Lower leg skin (tissue), 4 donors: ENCODE results near the gene MINDY4. TPM values are rescaled to one million over a fixed set of nuclear protein-coding genes. Genes with fewer than 3 reads are reported as not detected.

Experiments used
- DNase-seq, 2 donors: peaks; one replicate each; pipeline ENCODE4 v3.0.0-alpha.2; 2019; ENCODE audit warnings: low spot score in 2 of 2
- H3K4me3 ChIP-seq: fragments of 200-600 bp; sonication (generic); 2 replicates; pipeline ENCODE4 v1.5.1; 2017; ENCODE audit warnings: mild to moderate bottlenecking, low read depth; ENCODE audit not compliant: poor library complexity, severe bottlenecking
- POLR2A ChIP-seq, 2 donors: fragments of 450-650 bp; IDR thresholded peaks; one replicate each; pipeline ENCODE4 v1.6.1; 2016 to 2017; ENCODE audit warnings: antibody characterized with exemption in 2 of 2, mild to moderate bottlenecking in 1 of 2, moderate library complexity in 1 of 2
- WGBS, 2 donors: methylation state at CpG; one replicate each; pipeline ENCODE4 v1.1.5; 2018; 5-methylcytosine and 5-hydroxymethylcytosine counted together
- intact Hi-C: fragments of 100-400 bp; cut with DNase I; formaldehyde crosslinking; loops from one replicate; pipeline ENCODE4 v1.15.0; 2023; ENCODE audit warnings: low total_unique reads
- total RNA-seq, 4 donors: library from RNA; depleted of rRNA; stranded (reverse); fragments of >200 nt; gene quantifications; one replicate each; pipeline ENCODE4 v1.1.0, GENCODE V29; 2016
- TF ChIP-seq, protein P1 (sequence below), 3 donors: fragments of 450-650 bp; IDR thresholded peaks; one replicate each; pipeline ENCODE4 v1.5.1; 2016; ENCODE audit warnings: antibody characterized with exemption in 3 of 3, mild to moderate bottlenecking in 3 of 3, moderate library complexity in 2 of 3

Gene MINDY4
- total RNA-seq, 4 donors from 2014 or later, result 4.0 to 4.7 (median 4.4) TPM

DNA sequence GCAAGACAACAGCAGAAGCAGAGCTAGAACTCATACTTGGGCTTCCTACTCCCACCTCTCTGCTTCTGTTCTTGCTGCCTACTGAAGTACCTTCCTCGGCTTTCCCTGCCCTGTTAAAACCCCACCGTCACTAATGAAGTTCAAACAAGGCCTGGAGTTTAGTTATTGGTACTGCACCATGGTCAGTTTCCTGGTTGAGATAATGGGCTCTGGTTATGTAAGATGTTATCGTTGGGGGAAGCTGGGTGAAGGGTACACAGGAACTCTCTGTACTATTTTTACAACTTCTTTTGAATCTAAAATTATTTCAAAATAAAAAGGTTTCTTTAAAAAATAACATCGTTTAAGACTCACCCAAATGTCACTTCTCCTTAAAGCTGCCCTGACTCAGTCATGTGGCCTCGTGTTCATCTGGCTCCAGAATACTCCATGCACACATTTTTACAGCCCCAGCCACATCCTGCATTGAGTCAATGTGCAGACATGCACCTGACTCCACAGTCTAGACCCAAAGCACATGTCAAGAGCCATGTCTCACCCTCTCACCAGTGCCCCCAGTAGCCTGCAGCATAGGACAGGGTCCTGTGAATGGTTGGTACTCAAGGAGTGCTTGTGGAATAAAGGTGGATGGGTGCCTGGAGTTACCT lies 103.6 kb downstream of the MINDY4 start:
- intact Hi-C loops, result no loop called here
- WGBS, 2 donors, result 88 to 95% methylated on average over 5 of the region's 5 CpGs

DNA sequence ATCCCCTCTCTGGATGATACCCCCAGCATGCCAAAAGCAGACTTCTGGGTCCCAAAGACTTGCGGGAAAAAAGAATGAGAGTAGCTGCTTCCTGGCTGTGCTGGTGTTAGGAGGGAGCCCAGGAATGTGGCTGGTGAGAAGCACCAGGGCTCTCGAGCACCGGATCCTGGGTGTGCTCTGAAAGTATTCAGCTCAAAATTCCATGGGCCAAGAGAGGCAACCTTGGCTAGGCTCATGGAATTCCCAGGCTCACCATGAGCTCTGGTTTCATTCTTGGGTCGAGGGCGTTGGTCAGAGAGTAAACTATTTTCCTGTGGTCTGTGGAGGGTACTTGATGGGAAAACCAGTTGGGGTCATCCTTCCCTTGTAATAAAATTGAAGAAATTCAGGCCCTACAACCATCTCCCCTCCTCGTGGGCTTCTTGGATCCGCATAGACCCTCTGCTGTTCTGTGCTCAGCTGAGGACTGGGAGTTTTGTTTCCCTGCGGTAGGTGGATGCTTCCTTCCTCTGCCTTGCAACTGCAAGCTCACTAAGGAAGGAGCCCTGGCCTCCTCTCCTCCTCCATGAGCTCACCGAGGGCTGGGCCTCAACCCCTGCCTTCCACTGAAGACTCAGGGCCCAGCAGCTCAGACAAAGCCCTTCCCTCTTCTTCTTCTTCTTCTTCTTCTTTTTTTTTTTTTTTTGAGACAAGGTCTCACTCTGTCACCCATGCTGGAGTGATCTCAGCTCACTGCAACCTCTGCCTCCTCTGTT lies 106.0 kb downstream of the MINDY4 start:
- H3K4me3 ChIP-seq, result no peak overlapping the region
- intact Hi-C loops, result no loop called here
- WGBS, 2 donors, result 75 to 84% methylated on average over 9 of the region's 9 CpGs
- no peak for TF ChIP-seq POLR2A (IDR thresholded peaks at IDR 0.05)
- TF ChIP-seq, protein P1, sequence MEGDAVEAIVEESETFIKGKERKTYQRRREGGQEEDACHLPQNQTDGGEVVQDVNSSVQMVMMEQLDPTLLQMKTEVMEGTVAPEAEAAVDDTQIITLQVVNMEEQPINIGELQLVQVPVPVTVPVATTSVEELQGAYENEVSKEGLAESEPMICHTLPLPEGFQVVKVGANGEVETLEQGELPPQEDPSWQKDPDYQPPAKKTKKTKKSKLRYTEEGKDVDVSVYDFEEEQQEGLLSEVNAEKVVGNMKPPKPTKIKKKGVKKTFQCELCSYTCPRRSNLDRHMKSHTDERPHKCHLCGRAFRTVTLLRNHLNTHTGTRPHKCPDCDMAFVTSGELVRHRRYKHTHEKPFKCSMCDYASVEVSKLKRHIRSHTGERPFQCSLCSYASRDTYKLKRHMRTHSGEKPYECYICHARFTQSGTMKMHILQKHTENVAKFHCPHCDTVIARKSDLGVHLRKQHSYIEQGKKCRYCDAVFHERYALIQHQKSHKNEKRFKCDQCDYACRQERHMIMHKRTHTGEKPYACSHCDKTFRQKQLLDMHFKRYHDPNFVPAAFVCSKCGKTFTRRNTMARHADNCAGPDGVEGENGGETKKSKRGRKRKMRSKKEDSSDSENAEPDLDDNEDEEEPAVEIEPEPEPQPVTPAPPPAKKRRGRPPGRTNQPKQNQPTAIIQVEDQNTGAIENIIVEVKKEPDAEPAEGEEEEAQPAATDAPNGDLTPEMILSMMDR (IDR thresholded peaks at IDR 0.05), result no peak
- no peak for DNase-seq

More for the DNA sequence above, 103.6 kb downstream of the MINDY4 start:
- no peak for TF ChIP-seq POLR2A (IDR thresholded peaks at IDR 0.05)
- TF ChIP-seq, protein P1 (IDR thresholded peaks at IDR 0.05), result no peak
- no peak overlapping the region for H3K4me3 ChIP-seq
- no peak for DNase-seq

DNA sequence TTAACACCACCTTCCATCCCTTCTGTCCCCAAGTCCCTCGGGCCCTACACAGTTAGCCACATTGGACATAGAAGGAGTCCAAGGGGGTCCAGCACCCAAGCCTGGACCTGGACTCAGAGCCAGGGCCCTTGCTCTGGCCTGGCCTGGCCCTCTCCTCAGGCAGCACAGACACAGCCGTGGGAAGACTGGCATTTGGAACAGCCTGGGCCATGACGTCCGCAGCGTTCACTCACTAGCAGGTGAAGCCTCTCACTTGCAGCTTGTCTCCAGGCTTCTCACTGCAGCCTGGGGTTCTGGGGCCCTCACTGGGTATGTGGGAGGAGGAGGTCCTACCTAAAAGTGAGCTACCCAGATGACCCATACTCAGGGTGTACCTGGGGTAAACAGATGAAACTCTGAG lies 106.8 kb downstream of the MINDY4 start:
- intact Hi-C loops, result no loop called here
- WGBS, 2 donors, result 73 to 100% methylated on average over 4 to 5 of the region's 5 CpGs
- DNase-seq, result no peak
- TF ChIP-seq, protein P1 (IDR thresholded peaks at IDR 0.05), result no peak
- no peak for TF ChIP-seq POLR2A (IDR thresholded peaks at IDR 0.05)
- no peak overlapping the region for H3K4me3 ChIP-seq

DNA sequence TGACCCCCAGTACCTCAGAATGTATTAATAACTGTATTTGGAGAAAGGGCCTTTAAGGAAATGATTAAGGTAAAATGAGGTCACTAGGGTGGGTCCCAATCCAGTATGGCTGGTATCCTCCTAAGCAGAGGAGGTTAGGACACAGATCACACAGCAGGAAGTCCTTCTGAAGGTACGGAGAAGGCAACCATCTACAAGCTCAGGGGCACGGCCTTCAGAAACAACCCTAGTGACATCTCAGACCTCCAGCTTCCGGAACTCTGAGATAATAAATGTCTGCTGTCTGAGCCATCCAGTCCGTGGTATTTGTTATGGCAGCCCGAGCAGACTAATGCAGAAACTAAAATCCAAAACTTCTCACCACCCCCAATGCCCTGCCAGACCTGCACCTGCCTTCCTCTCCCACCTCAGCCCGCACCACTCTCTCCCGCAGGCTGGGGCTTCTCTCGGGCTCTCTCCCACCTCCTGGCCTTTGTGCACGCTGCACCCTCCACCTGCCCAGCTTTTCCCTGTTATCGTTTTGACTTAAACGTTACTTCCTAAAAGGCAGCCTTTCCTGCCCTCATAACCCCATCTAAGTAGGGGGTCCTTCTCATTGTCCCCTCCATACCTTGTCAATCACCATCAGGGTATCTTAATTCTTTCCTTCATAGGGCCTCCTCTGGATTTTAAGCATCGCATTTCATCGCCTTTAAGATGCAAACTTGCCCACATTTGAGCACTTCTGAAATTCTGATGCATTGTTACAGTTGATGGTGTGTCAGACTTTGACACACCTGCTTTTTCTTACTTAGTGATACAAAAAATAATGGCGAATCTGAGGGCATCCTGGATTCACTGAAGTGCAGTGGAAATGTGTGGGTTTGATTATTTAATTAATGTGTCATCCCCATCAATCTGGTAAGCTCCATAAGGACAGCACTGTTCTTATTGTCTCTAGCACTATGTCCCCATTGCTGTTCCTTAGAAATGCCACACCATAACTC lies 108.2 kb downstream of the MINDY4 start:
- TF ChIP-seq POLR2A (IDR thresholded peaks at IDR 0.05), result no peak
- TF ChIP-seq, protein P1 (IDR thresholded peaks at IDR 0.05), result no peak
- no peak overlapping the region for H3K4me3 ChIP-seq
- intact Hi-C loops, result no loop called here
- DNase-seq, result no peak
- WGBS, 2 donors, result 84 to 87% methylated on average over 14 of the region's 14 CpGs

DNA sequence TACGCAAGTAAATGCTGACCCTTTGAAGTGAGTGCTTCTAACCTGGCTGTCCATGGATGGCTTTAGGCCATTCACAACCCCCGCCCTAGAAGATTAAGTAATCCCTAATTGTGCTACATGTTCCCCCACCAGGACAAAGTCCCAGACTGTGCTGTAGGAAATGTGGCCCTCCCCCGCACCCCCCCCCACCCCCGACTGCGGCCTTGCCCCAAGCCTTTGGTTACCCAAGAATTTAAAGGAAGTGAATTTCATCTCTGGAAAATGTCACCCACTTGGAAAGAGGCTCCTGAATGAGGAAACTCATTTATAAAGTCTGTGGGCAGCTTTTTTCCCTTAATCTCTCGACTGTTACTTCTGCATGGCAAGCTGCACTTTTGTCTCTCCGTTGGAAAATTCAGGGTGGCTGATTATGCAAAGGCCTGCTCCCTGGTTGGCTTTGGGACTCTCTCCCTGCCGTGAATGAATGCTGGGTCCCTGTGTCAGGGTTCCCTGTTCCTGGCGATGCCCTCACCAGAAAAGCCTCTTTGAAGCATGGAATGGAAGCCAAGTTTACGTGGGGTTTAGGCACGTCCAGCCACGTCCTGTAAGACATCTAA lies 109.0 kb downstream of the MINDY4 start:
- WGBS, 2 donors, result 61 to 66% methylated on average over 12 of the region's 12 CpGs
- TF ChIP-seq, protein P1 (IDR thresholded peaks at IDR 0.05), result no peak
- no peak for TF ChIP-seq POLR2A (IDR thresholded peaks at IDR 0.05)
- no peak for DNase-seq
- no peak overlapping the region for H3K4me3 ChIP-seq
- intact Hi-C loops, result no loop called here
